GM21576 (cell line): ENCODE data around the gene IGFBP5.

ENCODE experiments used
- ATAC-seq: cut with Tn5 transposase; IDR thresholded peaks from one replicate; pipeline ENCODE4 v1.9.1; 2021; ENCODE audit warnings: mild to moderate bottlenecking, moderate library complexity; ENCODE audit not compliant: unreplicated experiment

Gene IGFBP5

GRCh38 chr2:216670266-216671080 lies 24.9 kb downstream of the IGFBP5 start:
- no peak for ATAC-seq

- peak; percentile 76 for ATAC-seq
These were observed 28.7 kb downstream of the IGFBP5 start for GRCh38 chr2:216666461-216667233.

- ATAC-seq = no peak
These were observed 29.6 kb downstream of the IGFBP5 start for GRCh38 chr2:216665717-216666116.

DNA sequence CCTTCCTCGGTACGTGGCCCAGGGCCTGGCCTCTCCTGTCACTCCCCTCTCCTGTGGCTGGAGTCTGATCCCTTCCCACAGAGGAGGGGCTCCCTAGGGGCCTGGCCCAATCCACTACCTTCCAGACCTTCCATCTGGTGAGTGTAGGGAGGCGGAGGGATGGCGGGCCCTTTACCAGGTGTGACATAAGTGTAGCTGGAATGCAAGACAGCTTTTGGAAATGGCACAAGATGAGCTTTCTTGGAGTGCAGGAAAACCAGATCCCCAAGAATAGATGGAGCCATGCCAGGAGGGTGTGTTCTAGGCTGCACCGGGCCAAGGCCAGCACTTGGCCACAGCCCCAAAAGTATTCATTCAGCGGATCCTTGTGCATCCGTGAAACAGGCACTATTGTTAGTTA lies 30.1 kb downstream of the IGFBP5 start:
- ATAC-seq = no peak

DNA sequence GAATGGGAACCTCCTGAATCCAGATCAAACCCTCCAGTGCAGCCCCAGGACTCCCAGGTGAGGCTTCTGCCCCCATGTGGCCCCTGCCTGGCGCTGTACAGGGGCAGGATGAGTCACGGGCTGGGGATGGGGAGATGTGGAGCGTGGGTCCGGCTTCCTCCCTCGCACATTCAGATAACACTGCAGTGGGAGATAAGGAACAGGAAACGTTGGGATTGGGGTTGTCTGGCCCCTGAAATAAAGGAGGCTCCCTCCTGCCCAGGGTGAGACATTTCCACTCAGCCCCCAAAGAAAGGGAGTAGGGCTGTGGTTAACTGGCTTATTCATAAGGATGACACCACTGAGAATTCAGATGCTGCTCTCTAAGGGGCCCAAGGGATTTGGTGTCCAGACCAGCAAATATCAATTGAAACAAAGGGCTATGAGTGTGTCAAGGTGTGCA lies 30.7 kb downstream of the IGFBP5 start:
- no peak for ATAC-seq

DNA sequence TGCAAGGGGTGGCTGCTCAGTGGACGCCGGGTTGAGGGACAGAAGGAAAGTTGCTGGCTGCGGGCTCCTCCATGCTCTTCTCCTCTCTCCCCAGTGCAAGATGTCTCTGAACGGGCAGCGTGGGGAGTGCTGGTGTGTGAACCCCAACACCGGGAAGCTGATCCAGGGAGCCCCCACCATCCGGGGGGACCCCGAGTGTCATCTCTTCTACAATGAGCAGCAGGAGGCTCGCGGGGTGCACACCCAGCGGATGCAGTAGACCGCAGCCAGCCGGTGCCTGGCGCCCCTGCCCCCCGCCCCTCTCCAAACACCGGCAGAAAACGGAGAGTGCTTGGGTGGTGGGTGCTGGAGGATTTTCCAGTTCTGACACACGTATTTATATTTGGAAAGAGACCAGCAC lies 31.5 kb downstream of the IGFBP5 start:
- ATAC-seq = no peak

DNA sequence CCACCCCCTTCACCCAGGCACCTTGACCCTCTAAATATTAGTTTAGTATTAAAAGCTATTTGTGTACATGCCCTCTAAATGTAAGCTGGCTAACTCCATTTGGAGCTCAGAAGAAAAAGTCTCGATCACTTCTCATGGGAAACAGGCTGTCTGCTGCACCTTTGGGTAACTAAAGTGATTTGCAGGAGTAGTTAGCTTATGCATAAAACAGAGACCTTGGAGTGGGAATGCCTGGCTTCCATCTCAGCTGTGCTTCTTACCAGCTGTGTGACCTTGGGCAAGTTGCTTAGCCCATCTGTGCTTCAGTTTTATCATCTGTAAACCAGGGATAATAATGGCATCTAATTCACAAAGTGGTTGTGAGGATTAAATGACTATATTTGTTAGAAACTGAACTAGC lies 32.2 kb downstream of the IGFBP5 start:
- ATAC-seq = no peak

- ATAC-seq = no peak
These were observed 33.5 kb downstream of the IGFBP5 start for GRCh38 chr2:216661639-216662375.

DNA sequence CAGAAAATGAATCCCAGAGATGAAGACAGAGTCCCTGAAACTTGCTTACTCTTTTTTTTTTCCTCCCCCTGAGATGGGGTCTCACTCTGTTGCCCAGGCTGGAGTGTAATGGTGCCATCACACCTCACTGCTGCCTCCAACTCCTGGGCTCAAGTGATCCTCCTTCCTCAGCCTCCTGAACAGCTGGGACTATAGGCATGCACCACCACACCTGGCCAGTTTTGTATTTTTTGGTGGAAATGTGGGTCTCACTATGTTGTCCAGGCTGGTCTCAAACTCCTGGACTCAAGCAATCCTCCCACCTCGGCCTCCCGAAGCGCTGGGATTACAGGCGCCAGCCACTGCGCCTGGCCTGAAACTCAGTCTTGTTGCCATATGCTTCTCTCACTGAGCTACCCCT lies 34.3 kb downstream of the IGFBP5 start:
- no peak for ATAC-seq

- no peak for ATAC-seq
These were observed 34.9 kb downstream of the IGFBP5 start for GRCh38 chr2:216660496-216660895.

- ATAC-seq = no peak
These were observed 36.1 kb downstream of the IGFBP5 start for GRCh38 chr2:216659276-216659675.

DNA sequence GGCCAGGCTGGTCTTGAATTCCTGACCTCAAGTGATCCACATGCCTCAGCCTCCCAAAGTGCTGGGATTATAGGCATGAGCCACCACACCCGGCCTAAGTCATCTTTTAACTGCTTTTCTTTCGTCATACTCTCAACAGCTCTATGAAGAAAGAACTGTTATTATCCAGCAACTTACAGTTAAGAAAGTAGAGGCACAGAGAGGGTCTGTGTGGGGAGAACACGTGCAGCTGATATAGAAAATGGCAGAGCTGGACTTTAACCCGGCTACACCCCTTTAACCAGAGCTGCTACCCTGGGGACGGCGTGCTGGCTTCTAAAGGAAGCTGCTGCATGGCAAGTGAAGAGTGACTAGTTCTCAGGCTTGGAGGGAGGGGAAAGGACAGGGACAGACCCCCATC lies 36.6 kb downstream of the IGFBP5 start:
- no peak for ATAC-seq

- ATAC-seq = no peak
These were observed 37.4 kb downstream of the IGFBP5 start for GRCh38 chr2:216657980-216658379.

GRCh38 chr2:216657086-216657855 lies 38.1 kb downstream of the IGFBP5 start:
- no peak for ATAC-seq

GRCh38 chr2:216654528-216655052 lies 40.8 kb downstream of the IGFBP5 start:
- no peak for ATAC-seq

DNA sequence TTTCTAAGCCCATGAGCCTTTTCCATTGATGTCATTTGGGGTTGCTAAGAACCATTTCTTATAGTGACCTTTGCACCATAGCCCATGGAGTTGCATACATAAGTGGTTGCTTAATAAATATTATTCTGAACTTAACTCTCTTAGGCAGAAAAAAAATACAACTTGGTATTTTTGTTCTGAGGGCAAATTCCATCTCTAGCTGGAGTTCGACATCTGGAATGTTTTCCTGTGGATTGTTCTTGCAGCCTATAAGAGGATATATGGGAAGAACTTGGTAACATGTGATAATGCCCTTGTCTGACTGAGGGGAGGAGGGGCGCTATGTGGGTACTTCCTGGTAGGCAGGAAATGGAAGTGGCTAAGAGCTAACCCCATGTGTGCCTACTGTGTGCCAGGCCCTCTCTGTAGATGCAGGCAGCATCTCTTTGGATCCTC lies 41.4 kb downstream of the IGFBP5 start:
- ATAC-seq = no peak

DNA sequence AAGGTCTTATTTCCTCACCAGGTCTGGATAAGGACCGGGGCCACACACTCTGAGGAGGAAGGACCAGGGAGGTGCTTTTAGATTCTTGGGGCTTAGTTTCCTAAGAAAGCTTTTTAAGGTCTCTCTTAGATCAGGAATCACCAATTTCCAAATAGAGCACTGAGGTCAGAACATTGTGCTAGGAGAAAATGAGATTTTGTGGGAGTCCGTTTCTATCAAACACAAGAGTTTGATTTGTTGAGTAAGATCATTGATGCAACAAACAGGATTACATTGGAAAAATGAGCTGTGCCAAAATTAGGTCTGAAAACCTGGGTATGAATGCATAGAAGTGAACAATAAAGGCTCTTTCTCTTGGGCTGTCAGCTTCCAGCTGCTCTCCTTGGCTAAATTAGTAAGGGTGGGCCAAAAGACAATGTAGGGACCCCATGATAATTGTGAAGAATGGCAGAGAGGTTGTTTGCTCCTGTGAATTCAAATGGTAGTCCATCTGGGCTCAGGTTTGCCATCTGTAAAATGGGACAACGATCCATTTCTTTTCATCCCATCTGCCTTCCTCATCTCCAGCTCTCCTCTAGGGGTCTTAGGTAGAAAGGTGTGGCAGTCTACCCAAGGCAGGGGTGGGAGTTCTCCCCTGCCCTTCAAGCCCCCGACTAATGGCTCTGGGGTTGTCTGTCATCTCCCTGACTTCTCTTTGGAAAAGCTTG lies 42.1 kb downstream of the IGFBP5 start:
- ATAC-seq = no peak

DNA sequence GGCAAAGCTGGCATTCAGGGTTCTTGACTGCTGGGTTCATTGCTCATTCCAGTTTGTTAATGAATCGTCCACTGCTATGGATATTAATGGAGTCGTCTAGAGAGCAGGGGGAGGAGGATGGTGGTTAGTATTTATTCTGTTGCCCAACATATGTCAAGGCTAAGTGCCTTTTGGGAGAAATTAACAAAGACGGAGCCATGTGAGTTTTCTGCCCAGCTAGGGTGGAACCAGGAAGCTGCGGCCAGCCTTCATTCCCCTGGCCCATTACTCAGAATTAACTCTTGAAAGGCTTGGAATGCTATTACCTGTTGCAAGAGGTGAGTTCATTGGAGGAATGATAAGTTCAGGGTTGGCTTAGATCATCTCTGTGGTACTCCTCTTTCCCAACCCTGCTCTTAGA lies 42.8 kb downstream of the IGFBP5 start:
- ATAC-seq = no peak

GRCh38 chr2:216651351-216651881 lies 43.9 kb downstream of the IGFBP5 start:
- ATAC-seq = no peak
